CD4-positive, alpha-beta T cell treated with Interleukin-4 for 1 hour (primary cell): ENCODE results near the gene NGFR.

ENCODE experiments used
- DNase-seq, 2 donors: peaks; one replicate each; pipeline ENCODE4 v3.0.0-alpha.2; 2020 to 2022

NGFR gene

GRCh38 chr17:49469831-49470810 is 25.0 kb upstream of the NGFR start:
- DNase-seq, result no peak

GRCh38 chr17:49471089-49471683 is 23.9 kb upstream of the NGFR start:
- no peak for DNase-seq

- DNase-seq, result no peak
Observed at GRCh38 chr17:49471769-49472168, 23.3 kb upstream of the NGFR start.

GRCh38 chr17:49472527-49472926 is 22.6 kb upstream of the NGFR start:
- no peak for DNase-seq

GRCh38 chr17:49473900-49474751 is 21.0 kb upstream of the NGFR start:
- no peak for DNase-seq

GRCh38 chr17:49477709-49478108 is 17.4 kb upstream of the NGFR start:
- DNase-seq, result no peak

GRCh38 chr17:49480836-49481615 is 14.1 kb upstream of the NGFR start:
- DNase-seq, result no peak

GRCh38 chr17:49482144-49482817 is 12.8 kb upstream of the NGFR start:
- no peak for DNase-seq

- no peak for DNase-seq
Observed at GRCh38 chr17:49483599-49484509, 11.2 kb upstream of the NGFR start.

GRCh38 chr17:49484588-49484987 is 10.5 kb upstream of the NGFR start:
- DNase-seq, result no peak

- no peak for DNase-seq
Observed at GRCh38 chr17:49486012-49486641, 9.0 kb upstream of the NGFR start.

- DNase-seq, result no peak
Observed at GRCh38 chr17:49487183-49487582, 7.9 kb upstream of the NGFR start.

- no peak for DNase-seq
Observed at GRCh38 chr17:49488612-49489011, 6.5 kb upstream of the NGFR start.

GRCh38 chr17:49489348-49489747 is 5.7 kb upstream of the NGFR start:
- no peak for DNase-seq

- DNase-seq, result no peak
Observed at GRCh38 chr17:49490276-49490675, 4.8 kb upstream of the NGFR start.

- no peak for DNase-seq
Observed at GRCh38 chr17:49491192-49491769, 3.8 kb upstream of the NGFR start.

- no peak for DNase-seq
Observed at GRCh38 chr17:49494399-49494985, 601 bp upstream of the NGFR start.

GRCh38 chr17:49495842-49496182 is 719 bp downstream of the NGFR start:
- DNase-seq, result no peak

- DNase-seq, result peak; percentile 79
Observed at GRCh38 chr17:49496183-49496866, 1.2 kb downstream of the NGFR start.
